Measurements from ENCODE around the gene SMAD7.

SMAD7 gene

GRCh38 chr18:48943736-48944527 lies 6.8 kb downstream of the SMAD7 start:
- no peak for DNase-seq

GRCh38 chr18:48943333-48943732 lies 7.4 kb downstream of the SMAD7 start:
- DNase-seq = no peak

GRCh38 chr18:48942554-48943261 lies 8.1 kb downstream of the SMAD7 start:
- no peak for DNase-seq

- no peak for DNase-seq
Observed at GRCh38 chr18:48942086-48942485, 8.7 kb downstream of the SMAD7 start.

- no peak for DNase-seq
Observed at GRCh38 chr18:48941672-48942071, 9.1 kb downstream of the SMAD7 start.

- peak; percentile 76 for DNase-seq
Observed at GRCh38 chr18:48940854-48941611, 9.7 kb downstream of the SMAD7 start.

- no peak for DNase-seq
Observed at GRCh38 chr18:48939205-48940097, 11.3 kb downstream of the SMAD7 start.

GRCh38 chr18:48938827-48939204 lies 11.9 kb downstream of the SMAD7 start:
- no peak for DNase-seq

- DNase-seq = no peak
Observed at GRCh38 chr18:48937869-48938750, 12.7 kb downstream of the SMAD7 start.

- no peak for DNase-seq
Observed at GRCh38 chr18:48935433-48935774, 15.4 kb downstream of the SMAD7 start.

GRCh38 chr18:48934723-48935432 lies 15.9 kb downstream of the SMAD7 start:
- DNase-seq = no peak

GRCh38 chr18:48934415-48934722 lies 16.4 kb downstream of the SMAD7 start:
- no peak for DNase-seq

- no peak for DNase-seq
Observed at GRCh38 chr18:48933578-48934414, 17.0 kb downstream of the SMAD7 start.

GRCh38 chr18:48932822-48933510 lies 17.8 kb downstream of the SMAD7 start:
- no peak for DNase-seq

GRCh38 chr18:48932462-48932818 lies 18.3 kb downstream of the SMAD7 start:
- DNase-seq = no peak

- DNase-seq = peak; percentile 68
Observed at GRCh38 chr18:48931680-48932461, 18.9 kb downstream of the SMAD7 start.

- no peak for DNase-seq
Observed at GRCh38 chr18:48930926-48931325, 19.8 kb downstream of the SMAD7 start.

GRCh38 chr18:48929941-48930713 lies 20.6 kb downstream of the SMAD7 start:
- DNase-seq = no peak

Data from stimulated activated CD4-positive, alpha-beta T cell treated with anti-CD3 and anti-CD28 coated beads, Interleukin-15, amount 100 ng/mL, for 24 hours (primary cell).